Measurements from ENCODE around the gene NME7. TPM values are rescaled to one million over a fixed set of nuclear protein-coding genes. Genes with fewer than 3 reads are reported as not detected.
A peak's percentile ranks its signal among the peaks of the same experiment; 100 is the strongest.

The NME7 gene
- total and polyA plus RNA-seq, 4 donors = 7.8 to 26.5 (median 9.4) TPM

DNA sequence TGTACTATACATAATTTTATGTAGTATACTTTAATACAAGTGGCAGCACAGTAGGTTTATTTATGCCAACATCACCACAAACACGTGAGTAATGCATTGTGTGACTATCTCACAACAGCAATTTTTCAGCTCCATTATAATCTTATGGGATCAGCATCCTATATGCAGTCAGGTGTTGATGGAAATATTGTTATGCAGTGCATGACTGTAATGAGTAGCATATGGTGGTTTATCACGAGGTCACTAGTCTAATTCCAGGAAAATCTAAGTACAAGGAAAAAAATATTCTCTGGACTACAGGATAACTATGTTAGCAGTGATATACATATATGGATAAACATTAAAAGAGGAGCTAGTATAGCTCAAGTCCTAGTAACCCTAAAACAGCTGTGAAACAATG lies 192.1 kb downstream of the NME7 start:
- H3K27me3 ChIP-seq (ENCODE audit: control insufficient read depth in 4 of 4, insufficient read depth in 4 of 4, low read length in 3 of 4) = no peaks in the 10 kb centered on the region
- H3K4me1 ChIP-seq (ENCODE audit: control insufficient read depth in 4 of 4, insufficient read depth in 4 of 4, low read length in 3 of 4) = no peaks in the 10 kb centered on the region
- no peak overlapping the region for H3K27ac ChIP-seq (ENCODE audit: low read depth in 1 of 2, low read length in 2 of 2)
- WGBS = 87% methylated on average over 2 of the region's 2 CpGs
- no peak for DNase-seq (ENCODE audit: low spot score)
- H3K9me3 ChIP-seq (ENCODE audit: control insufficient read depth in 4 of 4, low read length in 3 of 4) = no peaks in the 10 kb centered on the region
- no peaks in the 10 kb centered on the region for H3K36me3 ChIP-seq (ENCODE audit: control insufficient read depth in 4 of 4, insufficient read depth in 3 of 4, low read depth in 1 of 4, low read length in 3 of 4)
- H3K4me3 ChIP-seq (ENCODE audit: low read depth in 1 of 3, low read length in 3 of 3) = no peak overlapping the region
- H3K9ac ChIP-seq (ENCODE audit: low read depth in 1 of 2, low read length in 2 of 2) = no peak overlapping the region
- no peak for TF ChIP-seq YY1 (IDR thresholded peaks at IDR 0.05)

DNA sequence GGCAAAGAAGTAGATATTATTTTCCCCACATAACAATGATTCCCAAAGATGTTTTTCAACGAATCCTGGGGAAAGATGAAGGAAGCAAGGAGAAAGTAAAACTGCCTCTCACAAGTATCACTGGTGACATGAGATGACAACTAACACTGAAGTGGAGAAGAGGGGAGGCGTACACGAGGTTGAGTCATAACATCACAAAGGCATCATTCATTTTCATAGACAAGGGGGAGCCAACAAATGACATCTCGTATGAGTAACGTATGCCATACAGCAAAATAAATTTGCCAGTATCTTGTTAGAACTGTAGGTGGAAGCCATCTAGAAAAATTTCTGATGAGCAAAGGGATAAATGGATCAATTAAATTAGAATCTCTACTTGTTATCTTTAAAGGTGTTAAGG lies 204.5 kb downstream of the NME7 start:
- Histone ChIP-seq H3K27ac (ENCODE audit: low read depth in 1 of 2, low read length in 2 of 2) (no peak overlapping the region), H3K4me3 (ENCODE audit: low read depth in 1 of 3, low read length in 3 of 3) (no peak overlapping the region), H3K9ac (ENCODE audit: low read depth in 1 of 2, low read length in 2 of 2) (no peak overlapping the region), H3K4me1 (ENCODE audit: control insufficient read depth in 4 of 4, insufficient read depth in 4 of 4, low read length in 3 of 4) (peaks cover 0 to 5% (median 4%) of the 10 kb centered on the region in 4 donors), H3K27me3 (ENCODE audit: control insufficient read depth in 4 of 4, insufficient read depth in 4 of 4, low read length in 3 of 4) (no peaks in the 10 kb centered on the region), H3K36me3 (ENCODE audit: control insufficient read depth in 4 of 4, insufficient read depth in 3 of 4, low read depth in 1 of 4, low read length in 3 of 4) (peaks cover 0 to 1% (median 0%) of the 10 kb centered on the region in 4 donors), H3K9me3 (ENCODE audit: control insufficient read depth in 4 of 4, low read length in 3 of 4) (no peaks in the 10 kb centered on the region)
- TF ChIP-seq, protein P1, sequence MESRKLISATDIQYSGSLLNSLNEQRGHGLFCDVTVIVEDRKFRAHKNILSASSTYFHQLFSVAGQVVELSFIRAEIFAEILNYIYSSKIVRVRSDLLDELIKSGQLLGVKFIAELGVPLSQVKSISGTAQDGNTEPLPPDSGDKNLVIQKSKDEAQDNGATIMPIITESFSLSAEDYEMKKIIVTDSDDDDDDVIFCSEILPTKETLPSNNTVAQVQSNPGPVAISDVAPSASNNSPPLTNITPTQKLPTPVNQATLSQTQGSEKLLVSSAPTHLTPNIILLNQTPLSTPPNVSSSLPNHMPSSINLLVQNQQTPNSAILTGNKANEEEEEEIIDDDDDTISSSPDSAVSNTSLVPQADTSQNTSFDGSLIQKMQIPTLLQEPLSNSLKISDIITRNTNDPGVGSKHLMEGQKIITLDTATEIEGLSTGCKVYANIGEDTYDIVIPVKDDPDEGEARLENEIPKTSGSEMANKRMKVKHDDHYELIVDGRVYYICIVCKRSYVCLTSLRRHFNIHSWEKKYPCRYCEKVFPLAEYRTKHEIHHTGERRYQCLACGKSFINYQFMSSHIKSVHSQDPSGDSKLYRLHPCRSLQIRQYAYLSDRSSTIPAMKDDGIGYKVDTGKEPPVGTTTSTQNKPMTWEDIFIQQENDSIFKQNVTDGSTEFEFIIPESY (IDR thresholded peaks at IDR 0.05) = no peak
- TF ChIP-seq HNF4A (conservative IDR thresholded peaks at IDR 0.05) (no peak), GABPA (IDR thresholded peaks at IDR 0.05 in 1 of 2, conservative IDR thresholded peaks at IDR 0.05 in 1 of 2) (no peak), RAD21 (IDR thresholded peaks at IDR 0.05) (no peak), SP1 (IDR thresholded peaks at IDR 0.05) (no peak), NR2F2 (IDR thresholded peaks at IDR 0.05) (no peak), FOXA1 (IDR thresholded peaks at IDR 0.05) (no peak), FOXA2 (IDR thresholded peaks at IDR 0.05) (no peak), EGR1 (IDR thresholded peaks at IDR 0.05; ENCODE audit: low read depth in 2 of 2) (no peak)
- TF ChIP-seq, protein P2, sequence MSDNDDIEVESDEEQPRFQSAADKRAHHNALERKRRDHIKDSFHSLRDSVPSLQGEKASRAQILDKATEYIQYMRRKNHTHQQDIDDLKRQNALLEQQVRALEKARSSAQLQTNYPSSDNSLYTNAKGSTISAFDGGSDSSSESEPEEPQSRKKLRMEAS (IDR thresholded peaks at IDR 0.05) = no peak
- TF ChIP-seq, protein P3, sequence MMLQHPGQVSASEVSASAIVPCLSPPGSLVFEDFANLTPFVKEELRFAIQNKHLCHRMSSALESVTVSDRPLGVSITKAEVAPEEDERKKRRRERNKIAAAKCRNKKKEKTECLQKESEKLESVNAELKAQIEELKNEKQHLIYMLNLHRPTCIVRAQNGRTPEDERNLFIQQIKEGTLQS (IDR thresholded peaks at IDR 0.05) = no peak
- TF ChIP-seq, protein P4, sequence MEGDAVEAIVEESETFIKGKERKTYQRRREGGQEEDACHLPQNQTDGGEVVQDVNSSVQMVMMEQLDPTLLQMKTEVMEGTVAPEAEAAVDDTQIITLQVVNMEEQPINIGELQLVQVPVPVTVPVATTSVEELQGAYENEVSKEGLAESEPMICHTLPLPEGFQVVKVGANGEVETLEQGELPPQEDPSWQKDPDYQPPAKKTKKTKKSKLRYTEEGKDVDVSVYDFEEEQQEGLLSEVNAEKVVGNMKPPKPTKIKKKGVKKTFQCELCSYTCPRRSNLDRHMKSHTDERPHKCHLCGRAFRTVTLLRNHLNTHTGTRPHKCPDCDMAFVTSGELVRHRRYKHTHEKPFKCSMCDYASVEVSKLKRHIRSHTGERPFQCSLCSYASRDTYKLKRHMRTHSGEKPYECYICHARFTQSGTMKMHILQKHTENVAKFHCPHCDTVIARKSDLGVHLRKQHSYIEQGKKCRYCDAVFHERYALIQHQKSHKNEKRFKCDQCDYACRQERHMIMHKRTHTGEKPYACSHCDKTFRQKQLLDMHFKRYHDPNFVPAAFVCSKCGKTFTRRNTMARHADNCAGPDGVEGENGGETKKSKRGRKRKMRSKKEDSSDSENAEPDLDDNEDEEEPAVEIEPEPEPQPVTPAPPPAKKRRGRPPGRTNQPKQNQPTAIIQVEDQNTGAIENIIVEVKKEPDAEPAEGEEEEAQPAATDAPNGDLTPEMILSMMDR (IDR thresholded peaks at IDR 0.05; ENCODE audit: low read depth, low read length, missing input control) = no peak
- 73% methylated on average over 5 of the region's 5 CpGs for WGBS
- no peak for DNase-seq (ENCODE audit: low spot score)

DNA sequence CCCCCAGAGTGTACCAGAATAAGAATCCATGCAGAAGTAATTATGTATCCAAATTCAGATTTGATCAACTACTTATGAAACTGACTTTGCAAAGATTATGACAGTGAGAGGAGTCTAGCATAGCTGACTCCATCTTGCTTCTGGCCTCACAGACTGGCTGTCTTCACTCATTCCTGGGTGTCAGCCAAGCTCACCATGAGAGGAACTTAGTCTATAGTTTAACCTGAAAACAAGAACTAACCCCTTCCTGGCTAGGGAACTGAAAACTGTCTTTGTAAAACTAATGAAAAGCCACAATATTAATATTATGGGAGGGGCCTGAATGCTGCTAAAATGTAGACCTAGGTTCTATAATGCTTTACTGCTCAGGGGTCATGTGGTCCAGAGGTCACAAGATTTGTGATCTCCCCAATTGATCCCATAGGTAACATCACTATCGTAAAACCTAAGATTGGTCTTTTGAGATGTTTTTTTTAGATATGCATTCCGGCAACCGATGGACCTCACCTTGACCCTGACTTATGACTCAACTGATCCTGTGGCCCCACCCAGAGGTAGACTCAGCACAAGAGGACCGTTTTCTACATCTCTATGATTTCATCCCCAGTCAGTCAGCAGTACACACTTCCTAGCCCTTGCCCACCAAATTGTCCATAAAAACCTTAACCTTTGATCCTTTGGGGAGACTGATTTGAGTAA lies 206.0 kb downstream of the NME7 start:
- H3K27me3 ChIP-seq (ENCODE audit: control insufficient read depth in 4 of 4, insufficient read depth in 4 of 4, low read length in 3 of 4) = no peaks in the 10 kb centered on the region
- no peak overlapping the region for H3K27ac ChIP-seq (ENCODE audit: low read depth in 1 of 2, low read length in 2 of 2)
- DNase-seq (ENCODE audit: low spot score) = no peak
- peaks cover 0 to under 1% (median 0%) of the 10 kb centered on the region in 4 donors for H3K36me3 ChIP-seq (ENCODE audit: control insufficient read depth in 4 of 4, insufficient read depth in 3 of 4, low read depth in 1 of 4, low read length in 3 of 4)
- TF ChIP-seq, protein P3 (IDR thresholded peaks at IDR 0.05) = no peak
- TF ChIP-seq, protein P5, sequence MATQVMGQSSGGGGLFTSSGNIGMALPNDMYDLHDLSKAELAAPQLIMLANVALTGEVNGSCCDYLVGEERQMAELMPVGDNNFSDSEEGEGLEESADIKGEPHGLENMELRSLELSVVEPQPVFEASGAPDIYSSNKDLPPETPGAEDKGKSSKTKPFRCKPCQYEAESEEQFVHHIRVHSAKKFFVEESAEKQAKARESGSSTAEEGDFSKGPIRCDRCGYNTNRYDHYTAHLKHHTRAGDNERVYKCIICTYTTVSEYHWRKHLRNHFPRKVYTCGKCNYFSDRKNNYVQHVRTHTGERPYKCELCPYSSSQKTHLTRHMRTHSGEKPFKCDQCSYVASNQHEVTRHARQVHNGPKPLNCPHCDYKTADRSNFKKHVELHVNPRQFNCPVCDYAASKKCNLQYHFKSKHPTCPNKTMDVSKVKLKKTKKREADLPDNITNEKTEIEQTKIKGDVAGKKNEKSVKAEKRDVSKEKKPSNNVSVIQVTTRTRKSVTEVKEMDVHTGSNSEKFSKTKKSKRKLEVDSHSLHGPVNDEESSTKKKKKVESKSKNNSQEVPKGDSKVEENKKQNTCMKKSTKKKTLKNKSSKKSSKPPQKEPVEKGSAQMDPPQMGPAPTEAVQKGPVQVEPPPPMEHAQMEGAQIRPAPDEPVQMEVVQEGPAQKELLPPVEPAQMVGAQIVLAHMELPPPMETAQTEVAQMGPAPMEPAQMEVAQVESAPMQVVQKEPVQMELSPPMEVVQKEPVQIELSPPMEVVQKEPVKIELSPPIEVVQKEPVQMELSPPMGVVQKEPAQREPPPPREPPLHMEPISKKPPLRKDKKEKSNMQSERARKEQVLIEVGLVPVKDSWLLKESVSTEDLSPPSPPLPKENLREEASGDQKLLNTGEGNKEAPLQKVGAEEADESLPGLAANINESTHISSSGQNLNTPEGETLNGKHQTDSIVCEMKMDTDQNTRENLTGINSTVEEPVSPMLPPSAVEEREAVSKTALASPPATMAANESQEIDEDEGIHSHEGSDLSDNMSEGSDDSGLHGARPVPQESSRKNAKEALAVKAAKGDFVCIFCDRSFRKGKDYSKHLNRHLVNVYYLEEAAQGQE (IDR thresholded peaks at IDR 0.05) = no peak
- TF ChIP-seq HNF4G (IDR thresholded peaks at IDR 0.05) (no peak), RAD21 (IDR thresholded peaks at IDR 0.05) (peak in 1 of 2 donors; percentile 6)
- no peak overlapping the region for H3K4me3 ChIP-seq (ENCODE audit: low read depth in 1 of 3, low read length in 3 of 3)
- H3K4me1 ChIP-seq (ENCODE audit: control insufficient read depth in 4 of 4, insufficient read depth in 4 of 4, low read length in 3 of 4) = peaks cover 0 to 5% (median 4%) of the 10 kb centered on the region in 4 donors
- no peaks in the 10 kb centered on the region for H3K9me3 ChIP-seq (ENCODE audit: control insufficient read depth in 4 of 4, low read length in 3 of 4)
- H3K9ac ChIP-seq (ENCODE audit: low read depth in 1 of 2, low read length in 2 of 2) = no peak overlapping the region
- WGBS = 89% methylated on average over 4 of the region's 4 CpGs

All from liver (tissue), 9 donors.